Raji (cell line): ENCODE results near the gene TMEM87A.

Source experiments
- POLR2A ChIP-seq: IDR thresholded peaks from 2 replicates; pipeline ENCODE4 v1.6.1; 2011; ENCODE audit warnings: low read depth, low read length, control low read depth; ENCODE audit not compliant: insufficient read depth

TMEM87A gene

GRCh38 chr15:42218953-42219592, 54.2 kb downstream of the TMEM87A start:
- no peak for TF ChIP-seq POLR2A

GRCh38 chr15:42217568-42217967, 55.7 kb downstream of the TMEM87A start:
- no peak for TF ChIP-seq POLR2A

GRCh38 chr15:42215913-42216829, 57.1 kb downstream of the TMEM87A start:
- TF ChIP-seq POLR2A: no peak

DNA sequence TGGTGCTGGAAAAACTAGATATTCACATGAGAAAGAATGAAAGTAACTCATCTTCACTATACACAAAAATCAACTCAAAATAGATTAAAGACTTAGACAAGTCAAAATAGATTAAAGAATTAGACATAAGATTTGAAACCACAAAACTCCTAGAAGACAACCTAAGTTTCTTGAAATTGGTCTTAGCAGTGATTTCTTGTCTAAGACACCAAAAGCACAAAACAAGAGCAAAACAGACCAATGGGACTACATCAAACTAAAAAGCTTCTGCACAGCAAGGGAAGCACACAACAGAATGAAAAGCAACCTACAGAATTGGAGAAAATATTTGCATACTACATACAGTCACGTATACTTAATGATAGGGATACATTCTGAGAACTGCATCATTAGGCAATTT, 58.6 kb downstream of the TMEM87A start:
- TF ChIP-seq POLR2A: no peak

DNA sequence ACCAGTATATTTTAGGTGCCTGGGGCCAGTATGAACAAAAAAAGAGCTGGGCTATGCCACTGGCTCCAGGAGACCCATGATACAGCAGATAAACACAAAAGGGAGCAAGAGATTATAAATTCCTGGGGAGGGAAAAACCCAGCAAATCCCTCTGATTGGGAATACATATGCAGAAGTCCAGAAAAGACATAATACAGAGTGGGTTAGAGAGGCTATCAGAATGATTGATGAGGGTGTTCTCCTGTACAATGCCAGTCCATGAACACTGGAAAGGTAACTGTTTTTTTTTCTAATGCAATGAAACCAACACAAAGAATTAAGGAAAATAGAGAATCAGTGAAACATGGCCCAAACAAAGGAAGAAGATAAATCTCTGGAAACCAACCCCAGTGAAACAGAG, 59.7 kb downstream of the TMEM87A start:
- no peak for TF ChIP-seq POLR2A

GRCh38 chr15:42210696-42211095, 62.5 kb downstream of the TMEM87A start:
- TF ChIP-seq POLR2A: no peak

GRCh38 chr15:42207674-42208579, 65.3 kb downstream of the TMEM87A start, which contains the start of gene VPS39:
VPS39 (minus strand) TSS chr15:42208304; CDS start chr15:42208153, 151 bp downstream.
- TF ChIP-seq POLR2A: peak; percentile 87

- TF ChIP-seq POLR2A: no peak
These were observed 66.8 kb downstream of the TMEM87A start for GRCh38 chr15:42206406-42206805.

DNA sequence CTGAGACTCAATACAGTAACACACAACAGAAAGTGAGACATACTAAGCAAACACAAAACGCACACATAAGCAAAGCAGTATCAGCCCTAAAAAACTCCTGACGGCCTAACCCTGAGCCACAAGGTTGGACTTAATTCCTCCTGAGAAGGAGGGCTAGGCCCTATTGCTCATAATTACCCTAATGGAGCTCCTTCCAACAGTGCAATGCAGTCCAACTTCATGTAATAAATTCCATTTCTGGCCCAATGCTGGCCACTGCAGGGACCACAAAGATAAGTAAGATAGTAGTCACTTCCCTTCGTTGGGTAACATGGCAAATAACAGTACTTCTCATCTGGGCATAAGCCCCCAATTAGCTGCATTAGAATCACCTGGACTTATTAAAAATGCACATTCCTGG, 69.3 kb downstream of the TMEM87A start:
- no peak for TF ChIP-seq POLR2A

DNA sequence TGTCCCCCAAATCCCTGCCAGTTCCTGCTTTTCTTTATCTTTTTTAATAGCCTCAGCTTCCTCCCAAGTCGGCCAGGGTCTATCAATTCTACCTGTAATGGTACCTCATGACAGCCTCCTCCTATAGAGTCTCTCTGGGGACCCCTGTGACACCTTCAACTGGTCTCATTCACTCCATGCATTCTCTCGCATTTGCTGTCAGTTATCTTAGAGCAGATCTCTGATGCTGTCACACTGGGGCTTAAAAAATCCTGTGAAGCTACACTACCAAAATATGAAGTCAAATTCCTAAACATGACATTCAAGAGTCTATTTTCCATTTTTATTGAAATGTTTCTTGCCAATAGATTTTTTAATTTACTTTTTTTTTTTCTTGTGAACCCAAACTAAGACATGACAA, 70.6 kb downstream of the TMEM87A start:
- TF ChIP-seq POLR2A: no peak

- TF ChIP-seq POLR2A: no peak
These were observed 71.4 kb downstream of the TMEM87A start for GRCh38 chr15:42201801-42202200.

GRCh38 chr15:42199126-42199525, 74.1 kb downstream of the TMEM87A start:
- TF ChIP-seq POLR2A: no peak

- no peak for TF ChIP-seq POLR2A
These were observed 74.7 kb downstream of the TMEM87A start for GRCh38 chr15:42198516-42198915.

DNA sequence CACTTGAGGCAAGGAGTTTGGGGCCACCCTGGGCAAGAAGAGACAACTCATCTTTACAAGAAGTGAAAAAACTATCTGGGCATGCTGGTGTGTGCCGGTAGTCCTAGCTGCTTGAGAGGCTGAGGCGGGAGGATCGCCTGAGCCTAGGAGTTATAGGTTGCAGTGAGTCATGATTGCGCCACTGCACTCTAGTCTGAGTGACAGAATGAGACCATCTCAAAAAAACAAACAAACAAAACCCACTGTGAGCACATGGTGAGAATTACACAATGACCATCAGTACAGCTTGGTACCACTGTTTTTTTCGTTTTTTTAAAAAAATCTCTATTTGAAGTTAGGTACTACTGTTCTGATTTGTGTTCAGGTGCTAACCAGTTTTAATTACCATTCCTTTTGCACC, 78.7 kb downstream of the TMEM87A start:
- TF ChIP-seq POLR2A: no peak

GRCh38 chr15:42193383-42193782, 79.8 kb downstream of the TMEM87A start:
- no peak for TF ChIP-seq POLR2A
